HG03064 (cell line): ENCODE data around the gene SPATS2.

Experiments
- ATAC-seq: cut with Tn5 transposase; IDR thresholded peaks from one replicate; pipeline ENCODE4 v1.9.1; 2021; ENCODE audit warnings: low read depth; ENCODE audit not compliant: unreplicated experiment

Gene SPATS2

GRCh38 chr12:49335118-49335954, 31.9 kb upstream of the SPATS2 start:
- no peak for ATAC-seq

GRCh38 chr12:49335955-49336644, 31.2 kb upstream of the SPATS2 start:
- ATAC-seq, result no peak

GRCh38 chr12:49336645-49337584, 30.3 kb upstream of the SPATS2 start, which contains the start of gene C1QL4:
C1QL4 (minus strand) TSS chr12:49337188; CDS start chr12:49336477, 711 bp downstream.
- no peak for ATAC-seq

- ATAC-seq, result no peak
Observed at GRCh38 chr12:49338830-49339463, 28.3 kb upstream of the SPATS2 start.

GRCh38 chr12:49339464-49339861, 27.8 kb upstream of the SPATS2 start:
- ATAC-seq, result no peak

GRCh38 chr12:49340095-49340870, 27.0 kb upstream of the SPATS2 start:
- ATAC-seq, result no peak

GRCh38 chr12:49340971-49341776, 26.1 kb upstream of the SPATS2 start:
- no peak for ATAC-seq

- no peak for ATAC-seq
Observed at GRCh38 chr12:49341777-49342065, 25.5 kb upstream of the SPATS2 start.

GRCh38 chr12:49342066-49342913, 25.0 kb upstream of the SPATS2 start:
- ATAC-seq, result no peak

GRCh38 chr12:49342914-49343731, 24.1 kb upstream of the SPATS2 start:
- no peak for ATAC-seq

GRCh38 chr12:49344486-49345050, 22.7 kb upstream of the SPATS2 start:
- ATAC-seq, result no peak

GRCh38 chr12:49345051-49345824, 22.0 kb upstream of the SPATS2 start:
- no peak for ATAC-seq

- ATAC-seq, result no peak
Observed at GRCh38 chr12:49345825-49346658, 21.2 kb upstream of the SPATS2 start.

- no peak for ATAC-seq
Observed at GRCh38 chr12:49346659-49347310, 20.5 kb upstream of the SPATS2 start, which contains the start of gene DNAJC22. DNAJC22 (plus strand) TSS chr12:49346888; CDS start chr12:49348873, 1,985 bp downstream.
